Subcutaneous adipose tissue (tissue), 4 donors: ENCODE data around the gene PAX2. TPM values are rescaled to one million over a fixed set of nuclear protein-coding genes. Genes with fewer than 3 reads are reported as not detected.

ENCODE experiments used
- CTCF ChIP-seq: fragments of 450-650 bp; IDR thresholded peaks from one replicate; pipeline ENCODE4 v1.5.1; 2016; ENCODE audit warnings: low read depth, mild to moderate bottlenecking, control low read depth, antibody characterized with exemption, moderate library complexity
- total RNA-seq, 4 donors: library from RNA; depleted of rRNA; stranded (reverse); fragments of >200 nt; gene quantifications; one replicate each; pipeline ENCODE4 v1.1.0, GENCODE V29; 2016

Gene PAX2
- total RNA-seq, 4 donors from 2014 or later: not detected

DNA sequence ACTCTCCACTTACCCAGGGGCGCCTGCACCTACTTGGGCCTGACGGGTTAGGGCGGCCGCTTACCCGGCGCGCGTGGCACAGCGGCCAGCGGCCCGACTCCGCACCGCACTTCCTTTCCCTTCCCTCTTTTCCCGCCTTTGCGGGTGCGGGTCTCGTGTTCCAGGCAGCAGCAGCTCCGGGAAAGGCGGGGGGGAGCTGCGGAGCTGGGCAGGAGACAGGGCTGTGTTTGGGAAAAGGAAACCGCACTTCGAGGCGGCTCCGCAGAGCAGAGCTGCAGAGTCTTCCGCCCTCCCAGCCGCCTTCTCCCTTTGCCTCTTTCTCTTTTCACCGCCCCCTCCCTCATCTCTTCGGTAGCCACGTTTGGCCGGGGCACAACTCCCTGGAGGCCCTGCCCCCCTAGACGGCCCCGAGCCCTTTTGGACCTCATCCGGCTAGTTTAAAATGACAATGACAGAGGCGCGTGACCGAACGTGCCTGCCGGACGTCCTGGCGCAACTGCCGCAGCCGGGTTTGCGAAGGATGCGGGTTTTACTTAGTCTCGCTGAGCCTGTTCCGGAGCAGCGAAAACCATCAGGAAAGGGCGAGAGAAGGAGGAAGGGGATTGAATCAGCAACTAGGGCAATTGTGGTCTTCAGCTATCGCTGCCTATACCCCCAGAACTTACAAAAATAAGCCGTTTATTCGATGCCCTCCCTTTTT lies 7.9 kb upstream of the PAX2 start:
- TF ChIP-seq CTCF: no peak

GRCh38 chr10:100738055-100738827 lies 7.1 kb upstream of the PAX2 start:
- TF ChIP-seq CTCF: no peak

- no peak for TF ChIP-seq CTCF
Observed at GRCh38 chr10:100739517-100740368, 5.6 kb upstream of the PAX2 start.

- TF ChIP-seq CTCF: no peak
Observed at GRCh38 chr10:100740476-100741377, 4.7 kb upstream of the PAX2 start.

DNA sequence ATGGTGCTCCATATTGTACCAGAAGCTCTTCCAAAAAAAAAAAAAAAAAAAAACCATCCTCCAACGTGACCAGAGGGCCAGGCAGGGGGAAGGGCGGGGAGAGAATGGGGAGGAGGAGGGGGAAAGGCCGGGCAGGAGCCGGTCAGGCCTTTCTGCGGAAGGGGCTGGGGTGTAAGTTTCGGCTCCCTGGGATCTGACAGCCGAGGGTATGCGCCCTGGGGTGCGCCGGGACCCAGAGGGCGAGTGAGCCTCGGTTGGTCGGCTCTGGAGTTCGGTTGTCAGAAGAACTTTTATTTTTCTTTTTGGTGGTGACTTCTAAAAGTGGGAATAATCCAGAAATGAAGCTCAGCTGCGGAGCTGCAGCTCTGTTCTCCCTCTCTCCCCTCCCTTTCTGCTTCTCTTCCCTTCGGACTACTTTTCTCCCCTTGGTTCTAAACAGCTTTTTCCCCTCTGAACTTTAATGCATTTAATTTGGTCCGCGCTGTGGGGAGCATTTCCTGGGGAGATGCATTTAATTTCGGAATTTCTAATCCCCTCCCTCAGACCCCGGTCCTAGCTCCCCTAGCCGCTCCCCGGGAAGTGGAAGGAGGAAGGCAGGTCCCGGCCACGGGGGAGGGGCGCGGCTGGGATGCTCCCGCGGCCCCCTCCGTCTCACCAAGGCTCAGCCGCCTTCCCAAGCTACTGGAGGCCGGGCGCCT lies 3.9 kb upstream of the PAX2 start:
- no peak for TF ChIP-seq CTCF

DNA sequence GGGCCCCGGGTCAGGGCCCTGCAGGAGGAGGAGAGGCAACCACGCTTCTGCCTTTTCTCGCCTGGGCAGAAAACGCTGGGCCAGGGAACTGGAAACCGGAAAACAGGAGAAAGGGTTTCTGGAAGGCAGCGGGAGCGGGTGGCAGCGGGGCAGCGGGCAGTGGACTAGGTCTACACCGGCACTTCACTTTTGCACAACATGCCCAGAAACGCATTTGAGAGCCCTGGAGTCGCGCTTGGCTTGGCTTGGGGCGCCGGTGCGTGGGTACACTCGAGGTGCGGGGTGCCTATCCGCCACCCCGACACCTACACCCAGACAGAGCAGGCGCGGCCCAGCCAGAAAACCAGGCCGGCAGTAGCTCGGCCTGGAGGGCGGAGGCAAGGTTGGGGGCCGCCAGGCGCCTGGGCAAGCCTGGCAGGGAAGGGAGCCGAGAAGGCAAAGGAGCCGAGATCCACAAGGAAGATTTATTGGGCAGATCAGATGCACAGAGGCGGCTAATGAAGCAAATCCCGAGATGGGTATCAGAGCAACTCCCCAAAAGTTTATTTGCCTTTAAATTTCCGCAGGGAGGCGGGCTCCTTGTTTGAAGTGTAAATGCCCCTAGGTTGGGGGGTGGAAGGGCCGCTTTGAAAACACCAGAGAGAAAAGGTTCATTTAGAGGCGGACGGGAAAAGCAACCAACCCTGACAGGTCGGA lies 3.2 kb upstream of the PAX2 start:
- no peak for TF ChIP-seq CTCF
